GM18519 (cell line): ENCODE measurements around the gene SRCAP.
"Not testable (repeated sequence)": the region's sequence is repeated elsewhere in the genome, so short reads cannot be mapped to it uniquely, and the experiment has no call there.

Experiments
- ATAC-seq: cut with Tn5 transposase; IDR thresholded peaks from one replicate; pipeline ENCODE4 v1.9.1; 2021; ENCODE audit warnings: mild to moderate bottlenecking, moderate library complexity; ENCODE audit not compliant: unreplicated experiment, low FRiP score

SRCAP gene

DNA sequence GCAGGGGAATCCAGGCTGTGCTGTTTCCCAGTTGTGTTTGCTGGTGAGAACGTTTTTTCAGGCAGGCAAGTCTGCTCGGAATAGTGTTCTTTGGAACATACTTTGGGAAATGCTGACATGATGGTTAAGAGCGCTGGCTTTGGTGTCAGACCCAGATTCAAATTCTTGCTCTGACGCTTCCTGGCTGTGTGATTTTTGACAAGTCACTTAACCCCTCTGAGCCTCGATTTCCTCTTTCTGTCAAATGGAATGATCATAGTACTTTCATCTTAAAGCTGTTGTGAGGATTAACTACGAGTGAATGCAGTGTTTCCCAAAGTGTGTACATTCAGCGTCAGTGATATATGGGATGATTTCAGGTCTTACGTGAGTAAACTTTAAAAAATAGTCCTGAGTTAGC is 35.9 kb upstream of the SRCAP start:
- ATAC-seq: no peak

- no peak for ATAC-seq
Measured at GRCh38 chr16:30663820-30664219, 35.2 kb upstream of the SRCAP start.

GRCh38 chr16:30664616-30665109 is 34.3 kb upstream of the SRCAP start:
- ATAC-seq: no peak

DNA sequence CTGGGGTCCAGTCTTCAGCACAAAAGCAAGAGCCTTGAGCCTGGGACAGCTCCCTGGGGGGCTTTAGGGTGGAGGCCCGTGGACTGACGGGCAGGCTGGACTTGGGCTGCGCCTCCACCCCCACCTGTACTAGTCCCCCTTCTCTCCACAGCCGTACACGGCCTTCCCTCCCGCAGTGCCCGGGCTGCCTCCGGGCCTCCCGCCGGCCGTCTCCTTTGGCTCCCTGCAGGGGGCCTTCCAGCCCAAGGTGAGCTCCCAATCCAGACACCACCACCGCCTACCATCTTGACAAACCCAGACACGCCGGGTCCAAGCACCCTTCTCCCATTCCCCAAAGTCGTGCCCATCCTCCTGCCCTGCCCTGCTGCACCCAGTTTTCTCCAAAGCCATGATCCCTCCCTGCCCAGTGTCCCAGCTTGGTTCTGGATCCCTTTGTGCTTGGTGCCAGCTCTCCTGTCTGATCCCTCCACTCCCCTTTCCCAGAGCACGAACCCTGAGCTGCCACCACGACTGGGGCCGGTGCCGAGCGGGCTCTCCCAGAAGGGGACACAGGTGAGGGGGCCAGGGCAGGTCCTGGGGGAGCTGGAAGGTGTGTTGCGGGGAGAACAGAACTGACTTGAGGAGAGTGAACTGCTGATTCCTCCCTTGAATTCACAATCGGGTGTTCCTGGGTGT is 33.7 kb upstream of the SRCAP start:
- ATAC-seq: no peak

- ATAC-seq: no peak
Measured at GRCh38 chr16:30665830-30666190, 33.2 kb upstream of the SRCAP start.

- ATAC-seq: no peak
Measured at GRCh38 chr16:30666681-30667080, 32.3 kb upstream of the SRCAP start.

GRCh38 chr16:30667361-30667905 is 31.5 kb upstream of the SRCAP start:
- no peak for ATAC-seq

GRCh38 chr16:30668393-30668792 is 30.6 kb upstream of the SRCAP start:
- no peak for ATAC-seq

- no peak for ATAC-seq
Measured at GRCh38 chr16:30669026-30669902, 29.7 kb upstream of the SRCAP start.

GRCh38 chr16:30669903-30670824 is 28.8 kb upstream of the SRCAP start:
- ATAC-seq: no peak

GRCh38 chr16:30675143-30675542 is 23.8 kb upstream of the SRCAP start:
- no peak for ATAC-seq

DNA sequence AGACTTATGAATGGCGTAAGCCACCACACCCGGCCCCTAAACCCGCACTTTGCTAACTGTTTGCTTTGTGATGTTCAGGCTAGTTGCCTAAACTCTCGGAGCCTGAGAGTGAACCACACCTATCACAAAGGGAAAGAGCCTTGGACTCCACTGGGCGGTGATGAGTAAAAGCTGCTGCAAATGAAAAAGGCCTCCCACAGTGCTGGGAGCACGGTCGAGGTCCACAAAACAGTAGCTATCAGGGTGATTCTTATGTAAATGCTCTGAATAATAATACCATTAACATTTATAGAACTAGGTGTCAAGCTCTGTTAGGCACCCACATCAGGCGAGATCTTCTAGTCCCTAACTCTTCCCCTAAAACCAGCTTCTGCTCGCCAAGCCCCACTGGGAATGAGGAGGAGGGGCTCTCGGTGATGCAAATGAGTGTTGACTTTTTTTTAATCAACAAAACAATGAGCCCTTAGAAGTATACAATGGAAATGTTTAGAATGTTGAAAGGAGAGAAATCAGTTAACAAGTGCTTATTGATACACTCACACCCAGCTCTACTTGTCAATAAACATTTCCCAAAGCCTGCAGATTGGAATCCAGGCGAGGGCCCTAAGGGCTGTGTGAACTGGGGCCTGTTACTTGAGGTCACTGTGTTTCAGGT is 20.9 kb upstream of the SRCAP start:
- ATAC-seq: no peak

DNA sequence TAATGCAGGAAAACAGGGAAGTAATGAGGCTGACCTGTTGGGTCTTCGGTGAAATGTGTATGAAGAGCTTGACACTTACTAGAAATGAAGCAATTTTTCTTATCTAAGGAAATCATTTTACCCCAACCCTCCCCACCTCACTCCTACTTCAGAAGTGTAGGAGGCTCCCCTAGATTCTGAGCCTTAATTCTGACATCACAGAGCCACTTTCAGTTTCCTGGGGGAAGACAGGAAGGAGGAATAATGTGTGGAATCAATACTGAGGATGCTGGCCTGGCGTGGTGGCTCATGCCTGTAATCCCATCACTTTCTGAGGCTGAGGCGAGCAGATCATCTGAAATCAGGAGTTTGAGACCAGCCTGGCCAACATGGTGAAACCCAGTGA is 20.4 kb upstream of the SRCAP start:
- no peak for ATAC-seq

- ATAC-seq: no peak
Measured at GRCh38 chr16:30680326-30680725, 18.6 kb upstream of the SRCAP start.

GRCh38 chr16:30688701-30689100 is 10.3 kb upstream of the SRCAP start:
- ATAC-seq: no peak

DNA sequence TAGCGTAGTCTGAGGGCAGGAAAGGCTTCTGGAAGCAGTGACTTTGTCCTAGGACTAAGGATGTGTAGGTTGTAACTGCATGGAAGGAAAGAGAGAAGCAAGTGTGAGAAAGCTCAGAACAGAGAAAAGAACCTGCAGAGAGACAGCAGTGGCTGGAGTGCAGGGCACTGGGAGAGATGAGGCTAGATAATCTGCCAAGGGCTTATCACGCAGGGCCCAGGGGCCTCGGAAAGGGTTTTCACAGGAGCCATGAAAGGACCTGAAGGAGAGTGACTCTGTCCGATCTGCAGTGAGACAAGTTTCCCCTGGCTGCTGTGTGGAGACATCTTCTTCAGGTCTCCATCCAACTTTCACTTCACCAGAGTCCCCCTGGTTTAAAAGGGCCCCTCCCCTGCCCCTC is 7.1 kb upstream of the SRCAP start:
- no peak for ATAC-seq

- no peak for ATAC-seq
Measured at GRCh38 chr16:30692396-30693064, 6.4 kb upstream of the SRCAP start.

DNA sequence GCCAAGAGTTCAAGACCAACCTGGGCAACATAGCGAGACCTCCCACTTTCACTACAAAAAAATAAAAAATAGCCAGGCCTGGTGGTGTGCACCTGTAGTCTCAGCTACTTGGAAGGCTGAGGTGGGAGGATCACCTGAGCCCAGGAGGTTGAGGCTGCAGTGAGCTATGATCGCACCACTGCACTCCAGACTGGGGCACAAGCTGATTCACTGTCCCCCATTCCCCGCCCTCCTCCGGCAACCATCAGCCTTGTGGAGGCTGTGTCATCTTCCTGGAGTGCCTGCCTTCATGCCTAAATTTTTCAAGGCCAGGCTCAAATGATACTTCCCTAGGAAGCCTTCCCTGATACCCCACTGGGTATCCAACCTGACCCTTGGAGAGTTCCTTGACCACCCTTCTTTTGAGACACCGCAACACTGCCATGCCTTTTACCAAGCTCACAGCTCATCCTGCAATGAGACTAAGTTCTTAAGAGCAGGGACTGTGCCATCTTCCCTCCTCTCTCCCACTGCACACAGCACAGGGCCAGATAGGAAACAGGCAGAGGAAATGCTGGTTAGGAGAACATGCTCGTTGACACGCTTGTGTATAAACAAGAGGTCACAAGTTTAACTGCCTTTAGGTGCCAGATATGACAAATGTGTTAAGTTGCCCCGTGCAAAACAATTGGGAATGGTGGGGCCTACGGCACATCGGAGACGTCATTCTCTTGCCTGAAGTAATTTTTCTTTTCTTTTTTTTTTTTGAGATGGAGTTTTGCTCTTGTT is 3.9 kb upstream of the SRCAP start:
- ATAC-seq: no peak

- ATAC-seq: not testable (repeated sequence)
Measured at GRCh38 chr16:30696646-30697045, 2.3 kb upstream of the SRCAP start.
